BJ (cell line): ENCODE data around the gene RASAL3. TPM values are rescaled to one million over a fixed set of nuclear protein-coding genes. Genes with fewer than 3 reads are reported as not detected.

Experiments used
- CTCF ChIA-PET: fragments of 350-600 bp; formaldehyde crosslinking; extraction: SDS; loops from one replicate; lab custom pipeline; 2021; ENCODE audit warnings: antibody characterized with exemption, inconsistent platforms; lab: Yijun Ruan, JAX
- POLR2A ChIA-PET: fragments of 300-600 bp; sonication (Branson Sonifier 250); formaldehyde crosslinking; extraction: SDS; loops from one replicate; lab custom pipeline; 2021; ENCODE audit warnings: antibody characterized with exemption; lab: Charles Lee
- DNase-seq: peaks from one replicate; pipeline ENCODE4 v3.0.0-alpha.2; 2011; ENCODE audit warnings: low read depth
- H3K27me3 ChIP-seq: 2 replicates; pipeline ENCODE4 v1.6.0; 2011; ENCODE audit warnings: low read length; ENCODE audit not compliant: control insufficient read depth, insufficient read depth
- H3K36me3 ChIP-seq: 2 replicates; pipeline ENCODE4 v1.5.1; 2011; ENCODE audit warnings: low read length; ENCODE audit not compliant: control insufficient read depth, insufficient read depth
- H3K4me3 ChIP-seq: 2 replicates; pipeline ENCODE4 v1.5.1; 2011; ENCODE audit warnings: low read depth, mild to moderate bottlenecking, control low read depth, low read length
- CTCF ChIP-seq: IDR thresholded peaks from 2 replicates; pipeline ENCODE4 v1.5.1; 2011; ENCODE audit warnings: low read depth, mild to moderate bottlenecking, control low read depth, inconsistent platforms, low read length, moderate library complexity; ENCODE audit not compliant: insufficient read depth
- polyA plus RNA-seq: library from polyadenylated mRNA; depleted of rRNA; stranded (reverse); fragments of >200 nt; gene quantifications from 2 replicates; pipeline ENCODE4 v1.2.3, GENCODE V29; 2011

The RASAL3 gene
- polyA plus RNA-seq, 1 experiment: not detected

- ChIA-PET CTCF (interaction anchor here (0.9 to 3.2 kb wide), 7 partner anchors 12 to 196 kb away, joined by 3 to 10 read pairs (median 3); no protein-coding TSS in a partner anchor), POLR2A (no interaction called here)
- Histone ChIP-seq H3K36me3 (no peaks in the 10 kb centered on the region), H3K4me3 (no peak overlapping the region), H3K27me3 (no peaks in the 10 kb centered on the region)
- TF ChIP-seq CTCF: no peak
- DNase-seq: no peak
These were observed 28.1 kb downstream of the RASAL3 start for GRCh38 chr19:15436012-15436825.

GRCh38 chr19:15433519-15434069 lies 30.8 kb downstream of the RASAL3 start:
- H3K4me3 ChIP-seq: peak overlapping the region; percentile 88
- ChIA-PET CTCF (interaction anchor here (1.5 kb wide), 1 partner anchor 14 kb away, joined by 7 read pairs; no protein-coding TSS in a partner anchor), POLR2A (no interaction called here)

GRCh38 chr19:15432629-15433518 lies 31.5 kb downstream of the RASAL3 start:
- DNase-seq: peak; percentile 29
- CTCF ChIA-PET: interaction anchor here (0.6 to 1.5 kb wide), 3 partner anchors 8 to 170 kb away, joined by 3 to 7 read pairs (median 4); no protein-coding TSS in a partner anchor
- TF ChIP-seq CTCF: no peak
- POLR2A ChIA-PET: interaction anchor here (0.7 kb wide), 2 partner anchors 25 to 233 kb away, joined by 3 to 4 read pairs; no protein-coding TSS in a partner anchor
- Histone ChIP-seq H3K27me3 (no peaks in the 10 kb centered on the region), H3K4me3 (peak overlapping the region; percentile 88), H3K36me3 (peaks cover 10% of the 10 kb centered on the region)

More at GRCh38 chr19:15433519-15434069, 30.8 kb downstream of the RASAL3 start:
- Histone ChIP-seq H3K27me3 (no peaks in the 10 kb centered on the region), H3K36me3 (peaks cover 8% of the 10 kb centered on the region)
- DNase-seq: no peak
- no peak for TF ChIP-seq CTCF

GRCh38 chr19:15432018-15432494 lies 32.3 kb downstream of the RASAL3 start:
- Histone ChIP-seq H3K4me3 (peak overlapping the region; percentile 88), H3K27me3 (no peaks in the 10 kb centered on the region), H3K36me3 (peaks cover 17% of the 10 kb centered on the region)
- no peak for TF ChIP-seq CTCF
- POLR2A ChIA-PET: no interaction called here
- CTCF ChIA-PET: interaction anchor here (0.8 kb wide), 1 partner anchor 9 kb away, joined by 4 read pairs; no protein-coding TSS in a partner anchor
- DNase-seq: no peak
